Fibroblast of skin of back (primary cell): ENCODE measurements around the gene OBSCN.
"Not testable (repeated sequence)": the region's sequence is repeated elsewhere in the genome, so short reads cannot be mapped to it uniquely, and the experiment has no call there.

Experiments used
- DNase-seq: peaks from one replicate; pipeline ENCODE4 v3.0.0-alpha.2; 2013

OBSCN gene

DNA sequence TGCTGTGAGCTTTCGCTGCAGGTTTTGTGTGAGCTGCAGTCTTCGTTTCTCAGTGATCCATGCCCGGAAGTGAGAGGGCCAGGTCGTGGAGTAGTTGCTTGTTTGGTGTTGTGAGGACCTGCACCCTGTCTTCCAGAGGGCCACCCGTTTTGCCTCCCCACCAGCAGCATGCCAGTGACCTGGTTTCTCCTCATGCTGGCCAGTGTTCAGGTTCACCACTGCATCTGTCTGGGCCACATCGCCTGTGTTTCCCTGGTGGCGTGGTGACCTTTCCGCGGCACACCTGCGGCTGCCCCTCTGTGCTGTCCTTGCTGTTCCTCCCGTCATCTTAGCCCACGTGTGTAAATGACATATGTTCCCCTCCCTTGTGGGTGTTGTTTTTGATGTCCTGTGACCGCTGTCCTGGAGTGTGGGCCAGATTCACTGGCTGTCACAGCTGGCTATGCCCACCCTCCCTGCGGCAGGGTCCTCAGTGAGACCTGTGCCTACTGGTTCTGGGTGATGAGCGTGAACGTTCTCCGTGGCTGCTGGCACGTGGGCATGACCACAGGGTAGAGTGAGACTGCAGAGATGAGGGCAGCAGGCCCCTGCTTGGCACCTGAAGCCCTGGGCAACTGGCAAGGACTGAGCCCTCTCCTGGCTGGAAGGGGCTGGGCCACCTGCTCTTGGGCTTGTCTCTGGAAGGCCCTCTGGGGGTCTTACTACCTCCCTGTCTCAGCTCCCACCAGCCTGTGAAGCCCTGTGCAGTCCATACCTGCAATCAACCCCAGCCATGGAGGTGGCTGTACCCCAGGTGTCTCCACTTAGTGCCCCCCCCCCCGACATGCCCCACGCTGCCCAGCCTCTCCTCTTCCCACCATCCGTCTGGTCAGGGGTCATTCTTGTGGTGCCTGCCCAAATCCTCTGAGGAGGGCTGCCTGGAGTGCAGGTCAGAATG lies 35.0 kb upstream of the OBSCN start:
- DNase-seq = no peak

DNA sequence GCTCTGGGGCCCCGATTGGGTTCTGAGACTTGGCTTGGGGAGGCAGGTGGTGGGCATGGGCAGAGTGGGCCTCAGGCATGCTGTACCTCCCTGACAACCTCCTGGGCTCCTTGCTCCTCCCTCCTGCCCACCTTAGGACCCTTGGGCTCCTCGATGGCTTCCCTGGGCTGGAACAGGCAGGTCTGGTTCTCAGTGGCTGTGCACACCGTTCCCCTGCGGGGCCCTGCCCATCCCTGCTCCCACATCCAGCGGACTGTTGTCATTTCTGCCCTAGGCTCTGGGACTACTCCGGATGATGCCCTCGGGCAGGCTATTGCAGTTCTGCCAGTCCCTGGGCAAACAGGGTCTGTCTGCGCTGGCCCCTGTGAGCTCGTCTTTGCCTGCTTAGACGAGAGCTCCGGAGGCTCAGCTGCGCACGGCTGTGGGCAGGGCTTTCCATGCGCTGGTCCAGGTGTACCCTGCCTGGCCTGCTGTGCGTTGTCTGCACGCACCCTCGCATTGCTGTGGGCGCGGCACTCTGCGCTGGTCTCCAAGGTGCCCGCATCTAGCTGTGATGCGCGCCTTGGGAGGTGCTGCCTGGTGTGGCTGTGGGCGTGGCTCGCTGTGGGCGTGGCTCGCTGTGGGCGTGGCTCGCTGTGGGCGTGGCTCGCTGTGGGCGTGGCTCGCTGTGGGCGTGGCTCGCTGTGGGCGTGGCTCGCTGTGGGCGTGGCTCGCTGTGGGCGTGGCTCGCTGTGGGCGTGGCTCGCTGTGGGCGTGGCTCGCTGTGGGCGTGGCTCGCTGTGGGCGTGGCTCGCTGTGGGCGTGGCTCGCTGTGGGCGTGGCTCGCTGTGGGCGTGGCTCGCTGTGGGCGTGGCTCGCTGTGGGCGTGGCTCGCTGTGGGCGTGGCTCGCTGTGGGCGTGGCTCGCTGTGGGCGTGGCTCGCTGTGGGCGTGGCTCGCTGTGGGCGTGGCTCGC lies 34.0 kb upstream of the OBSCN start:
- not testable (repeated sequence) for DNase-seq

DNA sequence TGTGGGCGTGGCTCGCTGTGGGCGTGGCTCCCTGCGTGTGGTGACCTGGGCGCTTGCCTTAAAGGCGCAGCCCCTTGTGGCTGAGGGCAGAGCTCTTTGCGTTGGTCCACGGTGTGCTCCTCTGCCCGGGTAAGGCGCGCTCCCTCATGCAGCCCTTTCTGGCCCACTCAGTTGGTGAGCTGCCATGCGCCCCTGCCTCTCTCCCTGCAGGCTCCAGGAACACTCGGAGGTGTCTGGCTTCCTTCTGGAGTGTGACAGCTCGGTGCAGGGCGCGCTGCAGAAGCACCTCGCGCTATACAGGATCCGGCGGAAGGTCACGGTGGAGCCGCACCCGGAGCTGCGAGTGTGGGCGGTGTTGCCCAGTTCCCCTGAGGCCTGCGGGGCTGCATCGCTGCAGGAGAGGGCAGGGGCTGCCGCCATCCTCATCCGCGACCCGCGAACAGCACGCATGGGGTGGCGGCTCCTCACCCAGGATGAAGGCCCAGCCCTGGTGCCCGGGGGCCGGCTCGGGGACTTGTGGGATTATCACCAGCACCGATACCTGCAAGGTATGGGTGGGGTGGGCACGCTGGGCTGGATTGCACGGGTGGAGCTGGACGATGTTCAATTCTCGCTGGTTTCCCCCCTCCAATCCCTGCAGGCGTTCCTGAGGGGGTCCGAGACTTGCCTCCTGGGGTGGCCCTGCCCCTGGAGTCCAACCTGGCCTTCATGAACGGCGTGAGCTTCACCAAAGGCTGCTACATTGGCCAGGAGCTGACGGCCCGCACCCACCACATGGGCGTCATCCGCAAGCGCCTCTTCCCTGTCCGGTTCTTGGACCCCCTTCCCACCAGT lies 33.1 kb upstream of the OBSCN start:
- DNase-seq = no peak

DNA sequence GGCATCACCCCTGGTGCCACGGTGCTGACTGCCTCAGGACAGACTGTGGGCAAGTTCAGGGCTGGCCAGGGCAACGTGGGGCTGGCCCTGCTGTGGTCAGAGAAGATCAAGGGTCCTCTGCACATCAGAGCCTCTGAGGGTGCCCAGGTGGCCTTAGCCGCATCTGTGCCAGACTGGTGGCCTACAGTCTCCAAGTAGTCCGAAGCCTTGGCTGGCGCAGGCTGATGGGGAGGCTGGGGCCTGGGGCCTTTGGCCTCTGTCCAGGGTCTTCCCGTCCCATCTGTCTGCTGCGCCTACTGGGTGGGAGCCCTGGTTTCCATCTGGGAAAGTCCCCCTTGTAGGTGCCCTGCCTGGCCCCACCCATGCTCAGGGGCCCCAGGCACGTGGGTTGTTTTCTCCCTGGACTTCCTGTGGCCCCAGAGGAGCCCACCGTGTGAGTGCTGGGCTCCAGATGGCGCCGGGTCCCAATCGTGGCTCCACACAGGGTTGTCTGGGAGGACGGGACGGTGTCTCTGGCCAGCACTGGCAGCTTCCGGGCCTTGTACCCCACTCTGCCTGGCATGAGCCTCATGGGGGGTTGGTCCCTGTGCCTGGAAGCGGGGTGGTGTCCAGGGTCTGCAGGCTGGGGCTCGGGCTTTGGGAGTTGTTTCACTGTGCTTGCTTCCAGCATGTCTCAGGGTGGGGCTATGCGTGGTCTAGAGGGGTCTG lies 32.4 kb upstream of the OBSCN start:
- no peak for DNase-seq

DNA sequence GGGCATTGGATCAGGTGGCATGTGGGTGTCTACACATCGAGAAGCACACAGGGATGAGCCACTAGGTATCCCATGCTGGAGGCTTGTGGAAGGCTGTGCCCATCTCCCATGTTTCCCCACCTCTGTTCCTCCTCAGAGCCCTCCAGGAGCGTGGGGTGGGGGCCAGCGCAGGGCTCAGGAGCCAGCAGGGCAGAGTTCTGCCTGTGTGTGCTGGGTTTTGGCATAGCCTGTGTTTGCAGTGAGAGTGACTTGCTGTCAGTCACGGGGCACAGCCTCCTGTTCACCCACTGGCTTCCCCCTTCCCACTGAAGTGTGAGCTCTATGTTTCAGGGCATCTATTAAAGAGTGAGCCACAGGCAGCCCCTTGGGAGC lies 31.8 kb upstream of the OBSCN start:
- DNase-seq = no peak

DNA sequence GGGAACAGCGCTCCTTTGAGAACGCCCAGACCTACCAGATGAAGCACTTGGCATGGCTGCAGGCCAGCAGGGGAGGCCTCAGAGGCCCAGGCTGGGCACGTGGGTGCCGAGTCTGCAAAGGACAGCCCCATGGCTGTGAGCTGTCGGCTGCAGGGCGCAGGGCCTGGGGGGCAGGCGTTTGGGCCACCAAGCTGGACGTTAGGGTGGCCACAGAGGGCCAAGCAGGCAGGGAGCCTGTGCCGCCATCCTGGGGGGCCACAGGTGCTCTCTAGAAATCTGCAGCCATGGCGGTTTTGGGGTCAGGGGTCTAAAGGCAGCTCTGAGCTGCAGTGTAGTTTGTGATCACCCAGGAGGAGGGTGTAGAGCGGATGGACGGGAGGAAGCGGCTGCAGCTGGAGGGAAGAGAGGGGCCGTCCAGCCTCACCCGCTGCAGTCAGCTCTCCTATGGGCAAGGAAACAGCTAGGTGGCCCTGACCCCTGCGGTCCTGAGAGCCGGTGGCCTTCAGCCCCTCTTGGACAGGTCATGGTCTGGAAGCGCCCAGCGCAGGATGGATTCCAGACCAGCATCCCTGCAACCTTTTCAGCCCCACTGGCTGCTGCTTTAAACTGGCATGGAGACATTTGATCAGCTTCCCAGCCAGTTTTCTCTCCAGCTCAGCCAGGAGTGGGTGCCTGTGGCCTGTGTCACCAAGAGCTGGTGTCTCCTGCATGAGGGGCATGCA lies 31.2 kb upstream of the OBSCN start:
- no peak for DNase-seq

DNA sequence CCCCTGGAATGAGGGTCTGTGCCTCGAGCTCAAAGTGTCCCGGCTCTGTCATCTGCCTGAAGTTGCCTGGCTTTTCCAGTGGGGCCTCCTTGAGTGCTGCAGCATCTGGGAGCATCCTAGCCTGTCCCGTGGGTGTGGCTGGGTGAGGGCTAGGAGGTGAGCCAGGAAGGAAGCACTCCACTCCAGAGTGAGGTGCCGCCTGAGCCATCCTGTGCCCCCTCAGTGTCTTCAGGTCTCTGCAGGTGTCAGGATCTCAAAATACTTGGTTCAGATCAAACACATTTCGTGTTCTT lies 30.7 kb upstream of the OBSCN start:
- DNase-seq = no peak

DNA sequence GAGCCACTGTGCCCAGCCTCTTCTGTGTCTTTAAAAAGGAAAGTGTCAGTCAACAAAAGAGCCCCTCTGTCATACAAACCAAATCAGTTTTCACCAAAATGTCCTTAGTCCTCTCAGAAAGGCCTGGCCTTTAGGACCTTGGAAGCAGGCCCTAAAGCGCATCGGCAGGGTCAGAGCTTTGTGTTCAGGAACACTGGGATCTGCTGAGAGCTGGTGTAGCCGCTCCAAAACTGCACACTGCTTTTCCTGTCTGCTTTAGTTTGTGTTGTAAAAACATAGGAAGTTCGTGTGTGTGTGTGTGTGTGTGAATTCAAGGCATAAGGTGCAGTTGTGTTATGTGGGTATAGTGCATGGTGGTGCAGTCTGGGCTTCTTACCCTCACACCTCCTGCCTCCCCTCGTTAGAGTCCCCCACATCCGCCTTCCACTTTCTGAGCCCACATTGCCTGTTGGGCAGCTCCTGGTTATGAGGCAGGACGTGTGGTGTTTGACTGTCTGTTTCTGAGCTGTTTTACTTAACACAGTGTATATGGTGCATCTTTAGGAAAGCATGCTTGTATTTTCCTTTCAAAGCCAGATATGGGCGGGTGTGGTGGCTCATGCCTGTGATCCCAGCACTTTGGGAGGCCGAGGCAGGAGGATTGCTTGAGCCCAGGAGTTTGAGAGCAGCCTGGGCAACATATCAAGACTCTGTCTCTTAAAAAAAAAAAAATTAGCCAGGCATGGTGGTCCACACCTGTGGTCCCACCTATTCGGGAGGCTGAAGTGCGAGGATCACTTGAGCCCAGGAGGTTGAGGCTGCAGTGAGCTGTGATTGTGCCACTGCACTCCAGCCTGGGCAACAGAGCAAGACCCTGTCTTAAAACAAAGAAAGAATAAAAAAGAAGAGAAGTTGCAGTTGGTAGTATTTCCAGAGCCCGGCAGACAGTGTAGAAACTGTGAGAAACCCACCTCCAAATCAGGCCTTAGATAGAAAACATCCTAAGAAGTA lies 29.8 kb upstream of the OBSCN start:
- no peak for DNase-seq

DNA sequence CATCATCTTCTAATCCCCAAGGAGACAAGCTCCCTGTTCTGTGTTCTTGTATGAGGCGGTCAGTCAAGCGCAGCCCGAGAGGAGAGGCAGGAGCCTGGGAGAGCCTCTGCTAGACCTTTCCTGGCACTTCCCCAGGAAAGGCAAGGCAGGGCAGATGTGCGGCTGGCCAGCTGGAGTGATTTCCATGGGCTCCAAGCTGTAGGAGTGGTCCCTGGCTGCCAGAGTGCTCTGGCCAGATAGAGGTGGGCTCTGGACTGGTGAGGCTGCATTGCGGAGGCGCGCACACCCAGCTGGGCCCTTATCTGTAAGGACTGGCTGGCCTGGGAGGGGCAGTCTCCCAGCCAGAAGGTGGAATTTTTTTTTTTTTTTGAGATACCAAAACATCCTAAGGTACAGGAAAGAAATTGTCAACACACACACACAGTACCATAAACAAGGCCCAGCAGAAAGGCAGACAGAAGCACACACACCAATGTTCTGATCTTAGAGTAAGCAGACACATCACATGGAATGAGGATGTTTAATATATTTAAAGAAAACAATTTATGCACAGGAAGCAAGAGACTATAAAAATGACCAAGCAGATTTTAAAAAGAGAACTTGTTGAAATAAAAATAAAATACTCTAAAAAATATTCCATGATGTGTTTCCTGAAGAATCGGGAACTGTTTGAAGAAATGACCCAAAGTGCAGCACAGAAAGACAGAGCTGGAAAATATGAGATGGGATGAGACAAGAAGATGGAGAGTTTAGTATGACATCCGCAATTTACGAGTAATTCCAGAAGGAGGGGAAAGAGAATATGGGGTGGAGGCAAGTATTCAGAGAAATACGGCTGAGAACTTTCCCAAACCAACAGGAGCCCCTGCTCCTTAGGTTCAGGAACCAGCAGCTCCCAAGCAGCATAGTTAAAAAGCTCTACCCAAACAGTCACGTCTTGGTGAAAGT lies 28.8 kb upstream of the OBSCN start:
- no peak for DNase-seq

DNA sequence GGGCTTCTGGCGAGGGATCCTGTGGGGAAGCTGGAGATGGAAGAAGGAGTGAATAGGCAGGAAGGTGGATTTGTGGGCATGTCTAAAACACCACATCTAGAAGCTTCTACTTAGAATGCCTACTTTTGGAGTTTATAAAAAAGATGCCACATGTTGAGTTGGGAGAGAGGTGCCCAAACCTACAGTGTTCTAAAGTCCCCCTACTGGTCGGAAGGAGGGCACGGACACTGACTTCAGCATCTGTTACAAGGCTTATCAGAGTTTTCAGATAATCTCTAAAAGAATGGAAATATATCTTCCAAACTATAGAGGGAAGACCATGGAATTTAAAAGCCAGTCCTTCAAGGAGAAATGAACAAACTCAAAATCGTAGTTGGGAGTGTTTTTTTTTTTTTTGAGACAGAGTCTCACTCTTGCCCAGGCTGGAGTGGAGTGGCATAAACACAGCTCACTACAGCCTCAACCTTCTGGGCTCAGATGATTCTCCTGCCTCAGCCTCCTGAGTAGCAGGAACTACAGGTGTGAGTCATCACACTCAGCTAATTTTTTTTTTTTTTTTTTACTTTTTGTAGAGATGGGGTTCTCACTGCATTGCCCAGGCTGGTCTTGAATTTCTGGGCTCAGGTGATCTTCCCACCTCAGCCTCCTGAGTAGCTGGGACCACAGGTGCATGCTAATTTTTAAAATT lies 27.4 kb upstream of the OBSCN start:
- no peak for DNase-seq

DNA sequence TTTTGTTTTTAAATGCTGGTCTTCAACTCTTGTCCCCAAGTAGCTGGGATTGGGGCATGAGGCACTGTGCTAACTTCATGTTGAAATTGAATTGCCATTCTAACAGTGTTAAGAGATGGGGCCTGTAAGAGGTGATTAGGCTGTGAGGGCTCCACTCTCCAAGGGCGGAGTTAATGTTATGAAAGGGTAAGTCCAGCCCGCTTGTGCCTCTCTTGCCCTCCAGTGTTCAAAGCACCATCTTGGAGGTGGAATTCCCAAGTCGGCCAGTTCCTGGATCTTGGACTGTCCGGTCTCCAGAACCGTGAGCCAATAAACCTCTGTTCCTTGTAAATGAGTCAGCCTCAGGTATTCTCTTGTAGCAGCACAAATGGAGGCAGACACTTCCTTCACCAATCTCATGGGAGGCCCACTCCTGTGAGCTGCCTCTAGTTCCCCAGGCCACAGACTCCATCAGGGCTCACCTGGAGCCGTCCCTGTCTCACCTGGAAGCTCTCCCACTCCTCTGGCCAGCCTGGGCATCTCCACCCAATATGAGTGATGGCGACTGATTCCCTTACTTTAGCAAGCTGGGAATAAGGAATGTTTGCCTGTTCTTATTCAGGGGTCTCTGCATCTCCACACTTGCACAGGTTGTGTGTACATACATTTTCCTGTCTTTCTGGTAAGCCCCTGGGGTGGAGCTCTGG lies 26.7 kb upstream of the OBSCN start:
- no peak for DNase-seq

DNA sequence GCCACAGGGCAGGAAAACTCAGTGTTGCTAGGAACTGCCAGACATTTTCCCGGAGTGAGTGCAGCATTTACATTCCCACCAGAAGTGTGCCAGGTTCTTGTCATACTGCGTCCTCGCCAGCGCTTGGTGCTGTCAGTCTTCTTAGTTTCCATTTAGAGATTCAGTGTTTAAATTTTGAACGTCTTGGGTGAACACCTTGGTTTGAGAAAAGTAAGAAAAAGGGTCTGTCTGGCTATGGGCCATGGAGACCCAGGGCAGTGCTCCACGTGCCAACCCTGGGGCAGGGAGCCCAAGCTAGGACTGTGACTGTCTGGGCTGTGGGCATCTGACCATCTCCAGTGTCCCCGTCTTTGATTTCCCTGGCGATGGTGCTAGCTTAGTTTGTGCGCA lies 26.2 kb upstream of the OBSCN start:
- no peak for DNase-seq

DNA sequence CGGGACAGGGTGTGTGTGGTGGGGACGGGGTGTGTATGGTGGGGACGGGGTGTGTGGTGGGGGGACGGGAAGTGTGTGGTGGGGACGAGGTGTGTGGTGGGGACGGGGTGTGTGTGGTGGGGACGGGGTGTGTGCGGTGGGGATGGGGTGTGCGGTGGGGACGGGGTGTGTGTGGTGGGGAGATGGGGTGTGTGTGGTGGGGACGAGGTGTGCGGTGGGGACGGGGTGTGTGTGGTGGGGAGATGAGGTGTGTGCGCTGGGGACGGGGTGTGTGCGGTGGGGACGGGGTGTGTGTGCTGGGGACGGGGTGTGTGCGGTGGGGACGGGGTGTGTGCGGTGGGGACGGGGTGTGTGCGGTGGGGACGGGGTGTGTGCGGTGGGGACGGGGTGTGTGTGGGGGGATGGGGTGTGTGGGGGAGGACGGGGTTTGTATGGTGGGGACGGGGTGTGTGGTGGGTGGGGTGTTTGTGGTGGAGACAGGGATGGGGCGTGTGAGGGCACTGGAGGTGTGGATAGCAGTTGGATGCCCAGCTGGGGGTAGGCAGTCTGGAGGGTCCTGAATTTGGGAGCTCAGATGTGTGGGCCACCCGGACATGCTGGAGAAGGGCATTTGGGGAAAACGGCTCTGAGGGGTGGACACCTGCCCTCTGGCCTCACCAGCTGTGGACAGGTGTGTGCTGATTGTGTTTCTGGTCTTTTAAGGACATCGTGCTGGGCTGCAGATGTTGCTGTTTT lies 25.4 kb upstream of the OBSCN start:
- no peak for DNase-seq

DNA sequence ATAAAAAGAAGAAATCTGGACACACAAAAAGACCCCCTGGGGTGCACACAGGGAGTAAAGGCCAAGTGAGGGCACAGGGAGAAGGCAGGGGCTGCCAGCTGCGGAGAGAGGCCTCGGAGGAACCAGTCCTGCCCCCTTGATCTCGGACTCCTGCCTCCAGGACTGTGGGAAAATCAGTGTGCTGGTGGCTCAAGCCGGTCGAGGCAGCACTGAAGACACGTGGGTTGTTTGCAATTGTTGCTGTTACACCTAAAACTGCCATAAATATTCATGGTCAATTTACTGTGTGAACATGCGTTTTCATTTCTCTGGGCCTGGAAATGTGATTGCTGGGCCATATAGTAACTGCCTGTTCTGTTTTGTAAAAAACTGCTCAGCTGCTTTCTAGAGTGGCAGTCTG lies 23.7 kb upstream of the OBSCN start:
- no peak for DNase-seq

DNA sequence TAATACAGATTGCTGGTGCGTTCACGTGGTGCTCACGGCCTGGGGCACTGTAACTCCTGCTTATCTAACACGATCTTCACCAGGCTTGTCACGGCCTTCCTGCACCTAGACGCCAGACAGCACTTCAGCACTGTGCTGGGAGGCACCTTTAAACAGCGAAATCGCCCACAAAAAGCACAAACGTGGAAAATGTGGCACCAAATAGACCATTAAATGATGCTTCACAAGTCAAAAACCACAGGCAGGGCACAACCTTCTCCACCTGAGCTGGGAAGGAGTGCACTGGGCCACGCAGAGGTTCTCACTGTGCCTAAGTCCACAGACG lies 22.2 kb upstream of the OBSCN start:
- DNase-seq = no peak

DNA sequence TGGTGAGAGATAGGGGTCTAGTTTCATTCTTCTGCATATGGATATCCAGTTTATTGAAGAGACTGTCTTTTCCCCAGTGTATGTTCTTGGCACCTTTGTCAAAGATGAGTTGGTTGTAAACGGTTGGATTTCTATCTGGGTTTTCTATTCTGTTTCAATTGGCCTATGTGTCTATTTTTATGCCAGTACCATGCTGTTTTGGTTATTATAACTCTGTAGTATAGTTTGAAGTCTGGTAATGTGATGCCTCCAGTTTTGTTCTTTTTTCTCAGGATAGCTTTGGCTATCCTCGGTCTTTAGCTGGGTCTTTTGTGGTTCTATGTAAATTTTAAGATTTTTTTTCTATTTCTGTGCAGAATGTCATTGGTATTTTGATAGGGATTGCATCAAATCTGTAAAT lies 19.6 kb upstream of the OBSCN start:
- not testable (repeated sequence) for DNase-seq

DNA sequence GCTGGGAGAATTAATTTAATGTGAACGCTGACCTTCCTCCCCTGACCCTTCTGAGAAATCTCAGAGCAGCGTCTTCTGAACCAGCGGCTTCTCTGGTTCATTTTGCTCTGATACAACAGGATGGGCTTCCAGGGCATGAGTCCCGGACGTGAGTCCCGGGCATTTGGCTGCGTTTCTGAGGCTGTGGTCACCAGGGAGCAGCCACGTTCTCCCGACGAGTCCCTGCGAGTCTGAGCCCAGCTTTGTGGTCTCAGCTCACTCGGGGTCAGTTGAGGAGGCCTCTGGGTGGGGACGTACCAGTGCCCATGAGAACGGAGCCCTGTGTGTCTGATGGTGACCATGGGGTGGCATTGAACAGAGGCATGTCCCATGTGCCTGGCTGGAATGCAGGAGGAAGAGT lies 17.7 kb upstream of the OBSCN start:
- DNase-seq = no peak
